Keratinocyte (primary cell): ENCODE measurements around the gene SLBP. TPM values are rescaled to one million over a fixed set of nuclear protein-coding genes. Genes with fewer than 3 reads are reported as not detected.

Experiments used
- DNase-seq: peaks from one replicate; pipeline ENCODE4 v3.0.0-alpha.2; 2011; ENCODE audit warnings: low read depth, missing footprints, low spot score
- FAIRE-seq: peaks from 2 replicates; lab custom pipeline; 2011; peaks lifted over from hg19 to GRCh38; lab: Jason Lieb, UNC
- H2AFZ ChIP-seq: 2 replicates; pipeline ENCODE4 v1.6.0; 2012; ENCODE audit warnings: low read length, control low read depth, inconsistent platforms; ENCODE audit not compliant: control insufficient read depth
- H3K27ac ChIP-seq: 2 replicates; pipeline ENCODE4 v1.5.1; 2011; ENCODE audit warnings: low read length; ENCODE audit not compliant: control insufficient read depth, insufficient read depth
- H3K27me3 ChIP-seq: 3 replicates; pipeline ENCODE4 v1.6.0; 2011; ENCODE audit warnings: low read length; ENCODE audit not compliant: control insufficient read depth, insufficient read depth; ENCODE audit errors: extremely low read depth
- H3K36me3 ChIP-seq, 2 experiments: 2 replicates in 1 of 2; 3 replicates in 1 of 2; pipeline ENCODE4 v1.5.1; 2011; ENCODE audit warnings: low read length in 2 of 2, mild to moderate bottlenecking in 1 of 2; ENCODE audit not compliant: control insufficient read depth in 2 of 2, insufficient read depth in 2 of 2; ENCODE audit errors: extremely low read depth in 1 of 2
- H3K4me1 ChIP-seq: 3 replicates; pipeline ENCODE4 v1.5.1; 2011; ENCODE audit warnings: low read length; ENCODE audit not compliant: control insufficient read depth, insufficient read depth; ENCODE audit errors: extremely low read depth
- H3K4me2 ChIP-seq: 3 replicates; pipeline ENCODE4 v1.6.0; 2011; ENCODE audit warnings: low read depth, low read length; ENCODE audit not compliant: control insufficient read depth, insufficient read depth; ENCODE audit errors: extremely low read depth
- H3K4me3 ChIP-seq, 3 experiments: fragments of 200-600 bp in 1 of 3; sonication (generic) in 1 of 3; 2 replicates in 2 of 3; 3 replicates in 1 of 3; pipeline ENCODE4 v1.5.1; 2011 to 2016; ENCODE audit warnings: low read length in 3 of 3, mild to moderate bottlenecking in 3 of 3, control low read depth in 2 of 3, inconsistent platforms in 1 of 3, low read depth in 1 of 3, mixed read lengths in 1 of 3, mixed run types in 1 of 3, moderate library complexity in 1 of 3; ENCODE audit not compliant: control insufficient read depth in 2 of 3, insufficient read depth in 2 of 3; ENCODE audit errors: extremely low read depth in 1 of 3
- H3K79me2 ChIP-seq: 2 replicates; pipeline ENCODE4 v1.6.0; 2012; ENCODE audit warnings: low read length; ENCODE audit not compliant: control insufficient read depth, insufficient read depth
- H3K9ac ChIP-seq: 3 replicates; pipeline ENCODE4 v1.6.0; 2011; ENCODE audit warnings: low read length; ENCODE audit not compliant: control insufficient read depth, insufficient read depth; ENCODE audit errors: extremely low read depth
- H3K9me1 ChIP-seq: 3 replicates; pipeline ENCODE4 v1.6.0; 2011; ENCODE audit warnings: low read length; ENCODE audit not compliant: control insufficient read depth, insufficient read depth; ENCODE audit errors: extremely low read depth
- H3K9me3 ChIP-seq: 2 replicates; pipeline ENCODE4 v1.5.1; 2012; ENCODE audit warnings: low read depth, low read length; ENCODE audit not compliant: control insufficient read depth
- H4K20me1 ChIP-seq: 3 replicates; pipeline ENCODE4 v1.6.0; 2011; ENCODE audit warnings: low read length; ENCODE audit not compliant: control insufficient read depth, insufficient read depth; ENCODE audit errors: extremely low read depth
- EZH2 ChIP-seq: IDR thresholded peaks from one replicate; pipeline ENCODE4 v1.6.1; 2012; ENCODE audit warnings: inconsistent platforms, mild to moderate bottlenecking, low read length, moderate library complexity
- dilution Hi-C: fragments of 300-500 bp; cut with MboI; formaldehyde crosslinking; loops from one replicate; pipeline ENCODE4 v1.7.0; 2020; ENCODE audit warnings: low sequenced_read_pairs; ENCODE audit not compliant: extremely low pct_ligation_motif_present
- polyA plus RNA-seq, 5 experiments: library from polyadenylated mRNA; depleted of rRNA in 3 of 5; stranded (reverse) in 3 of 5; stranded (forward) in 1 of 5; unstranded in 1 of 5; fragments of >200 nt; gene quantifications; 1 replicate in 1 of 5; 2 replicates in 3 of 5; 3 replicates in 1 of 5; pipeline versions ENCODE4 v1.2.1 to v1.2.3, GENCODE V29; 2011 to 2012; ENCODE audit warnings: missing spikeins in 2 of 5, low read depth in 1 of 5, low replicate concordance in 1 of 5
- TF ChIP-seq, protein P1 (sequence below), 3 experiments: IDR thresholded peaks in 1 of 3; conservative IDR thresholded peaks in 1 of 3; optimal IDR thresholded peaks in 1 of 3; 2 replicates in 2 of 3; 3 replicates in 1 of 3; pipeline versions ENCODE3 to v1.5.1; 2011; ENCODE audit warnings: low read length in 3 of 3, mild to moderate bottlenecking in 3 of 3, moderate library complexity in 2 of 3, control low read depth in 1 of 3, inconsistent platforms in 1 of 3; ENCODE audit not compliant: insufficient read depth in 2 of 3; ENCODE audit errors: extremely low read depth in 1 of 3

The SLBP gene
- polyA plus RNA-seq, 1 donor (not counting 4 experiments of a cell fraction or from before 2014, with no cell fraction given): 90.6 TPM

- no peak overlapping the region for H3K27ac ChIP-seq
- no peaks in the 10 kb centered on the region for H3K4me1 ChIP-seq
- no peak overlapping the region for H3K4me3 ChIP-seq
- H3K36me3 ChIP-seq: no peaks in the 10 kb centered on the region
- no peaks in the 10 kb centered on the region for H3K9me3 ChIP-seq
- no peaks in the 10 kb centered on the region for H3K27me3 ChIP-seq
- TF ChIP-seq, protein P1, sequence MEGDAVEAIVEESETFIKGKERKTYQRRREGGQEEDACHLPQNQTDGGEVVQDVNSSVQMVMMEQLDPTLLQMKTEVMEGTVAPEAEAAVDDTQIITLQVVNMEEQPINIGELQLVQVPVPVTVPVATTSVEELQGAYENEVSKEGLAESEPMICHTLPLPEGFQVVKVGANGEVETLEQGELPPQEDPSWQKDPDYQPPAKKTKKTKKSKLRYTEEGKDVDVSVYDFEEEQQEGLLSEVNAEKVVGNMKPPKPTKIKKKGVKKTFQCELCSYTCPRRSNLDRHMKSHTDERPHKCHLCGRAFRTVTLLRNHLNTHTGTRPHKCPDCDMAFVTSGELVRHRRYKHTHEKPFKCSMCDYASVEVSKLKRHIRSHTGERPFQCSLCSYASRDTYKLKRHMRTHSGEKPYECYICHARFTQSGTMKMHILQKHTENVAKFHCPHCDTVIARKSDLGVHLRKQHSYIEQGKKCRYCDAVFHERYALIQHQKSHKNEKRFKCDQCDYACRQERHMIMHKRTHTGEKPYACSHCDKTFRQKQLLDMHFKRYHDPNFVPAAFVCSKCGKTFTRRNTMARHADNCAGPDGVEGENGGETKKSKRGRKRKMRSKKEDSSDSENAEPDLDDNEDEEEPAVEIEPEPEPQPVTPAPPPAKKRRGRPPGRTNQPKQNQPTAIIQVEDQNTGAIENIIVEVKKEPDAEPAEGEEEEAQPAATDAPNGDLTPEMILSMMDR (optimal IDR thresholded peaks at IDR 0.05 in 1 of 3, IDR thresholded peaks at IDR 0.05 in 1 of 3, conservative IDR thresholded peaks at IDR 0.05 in 1 of 3; ENCODE audit: extremely low read depth in 1 of 3, insufficient read depth in 2 of 3, low read length in 3 of 3): no peak
- no peak for TF ChIP-seq EZH2
- H3K9ac ChIP-seq: no peak overlapping the region
- dilution Hi-C loops: no loop called here
- DNase-seq: no peak
- H3K9me1 ChIP-seq: no peaks in the 10 kb centered on the region
- FAIRE-seq: no peak
- H3K4me2 ChIP-seq: no peak overlapping the region
- H4K20me1 ChIP-seq: no peaks in the 10 kb centered on the region
- H3K79me2 ChIP-seq: no peaks in the 10 kb centered on the region
- no peak overlapping the region for H2AFZ ChIP-seq
Measured at GRCh38 chr4:1675136-1675801, 36.9 kb downstream of the SLBP start.

DNA sequence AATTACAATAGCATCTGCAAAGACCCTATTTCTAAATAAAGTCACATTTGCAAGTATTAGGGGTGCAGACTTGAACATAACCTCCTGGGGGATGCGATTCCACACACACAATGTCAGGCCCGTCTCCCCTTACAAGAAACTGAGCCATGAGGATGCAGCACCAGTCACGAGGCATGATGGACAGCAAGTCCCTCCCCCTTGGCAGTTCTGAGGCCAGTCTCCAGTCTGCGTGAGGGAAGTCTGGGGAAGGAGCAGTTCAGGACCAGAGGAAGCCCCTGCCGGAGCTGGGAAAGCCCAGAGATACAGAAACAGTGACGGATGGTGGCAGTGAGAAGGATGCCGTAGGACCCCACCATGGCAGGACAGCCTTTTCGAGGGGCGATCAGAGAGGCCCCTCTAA, 37.4 kb downstream of the SLBP start:
- no peaks in the 10 kb centered on the region for H3K36me3 ChIP-seq
- dilution Hi-C loops: no loop called here
- no peak overlapping the region for H3K9ac ChIP-seq
- H3K4me2 ChIP-seq: no peak overlapping the region
- H3K4me3 ChIP-seq: no peak overlapping the region
- H3K9me3 ChIP-seq: no peaks in the 10 kb centered on the region
- no peaks in the 10 kb centered on the region for H3K79me2 ChIP-seq
- no peaks in the 10 kb centered on the region for H3K9me1 ChIP-seq
- H3K4me1 ChIP-seq: no peaks in the 10 kb centered on the region
- no peaks in the 10 kb centered on the region for H3K27me3 ChIP-seq
- FAIRE-seq (no peak), DNase-seq (no peak)
- H4K20me1 ChIP-seq: no peaks in the 10 kb centered on the region
- no peak overlapping the region for H3K27ac ChIP-seq
- H2AFZ ChIP-seq: no peak overlapping the region
- TF ChIP-seq, protein P1 (optimal IDR thresholded peaks at IDR 0.05 in 1 of 3, IDR thresholded peaks at IDR 0.05 in 1 of 3, conservative IDR thresholded peaks at IDR 0.05 in 1 of 3; ENCODE audit: extremely low read depth in 1 of 3, insufficient read depth in 2 of 3, low read length in 3 of 3): no peak
- no peak for TF ChIP-seq EZH2
